ENCODE data around the gene MAP7. TPM values are rescaled to one million over a fixed set of nuclear protein-coding genes. Genes with fewer than 3 reads are reported as not detected.

Gene MAP7
- total and polyA plus RNA-seq, 2 of the 13 experiments (the other 11 are each of a cell fraction or from before 2014, with no cell fraction given), result 0.04 TPM; not detected in 1

DNA sequence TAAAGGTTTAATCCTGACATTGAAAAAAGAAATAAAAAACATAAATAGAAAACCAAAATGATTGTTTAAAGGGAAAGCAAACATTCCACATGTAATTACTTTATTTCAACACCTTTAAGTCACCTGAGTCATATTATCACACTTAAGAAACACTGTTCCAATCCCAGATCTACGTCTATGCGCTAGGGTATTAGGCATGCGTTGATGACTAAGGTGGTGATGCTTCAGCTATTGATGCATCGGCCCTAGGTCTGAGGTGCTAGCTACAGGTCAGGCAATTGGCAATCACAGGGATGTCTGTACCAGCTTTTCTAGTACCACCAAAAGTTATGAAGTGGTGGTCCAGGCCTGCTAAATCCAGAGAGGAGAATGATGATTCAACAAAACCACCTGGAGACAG lies 162.9 kb downstream of the MAP7 start:
- no peaks in the 10 kb centered on the region for H3K27me3 ChIP-seq (ENCODE audit: control insufficient read depth in 1 of 2, insufficient read depth in 2 of 2, low read length in 2 of 2)
- ATAC-seq, result no peak
- no peak overlapping the region for H3K27ac ChIP-seq (ENCODE audit: extremely low read length, insufficient read depth, low read length)
- no peaks in the 10 kb centered on the region for H4K20me1 ChIP-seq (ENCODE audit: insufficient read depth, low read length)
- no peak for DNase-seq (ENCODE audit: low spot score)
- H3K9me3 ChIP-seq (ENCODE audit: low read length), result no peaks in the 10 kb centered on the region
- H3K79me2 ChIP-seq (ENCODE audit: insufficient read depth, low read length), result no peaks in the 10 kb centered on the region
- no peak for FAIRE-seq
- 66% methylated on average over 4 of the region's 4 CpGs for WGBS (ENCODE audit: low lambda C conversion rate)
- no peak overlapping the region for H2AFZ ChIP-seq (ENCODE audit: low read length)
- no peaks in the 10 kb centered on the region for H3K4me1 ChIP-seq (ENCODE audit: insufficient read depth, low read length)
- no TSS peak for BruUV-seq (replicated peaks)
- ChIA-PET POLR2A (no interaction called here), CTCF (ENCODE audit: low intra/inter-chr PET ratio, low total read pairs) (no interaction called here)
- in situ Hi-C loops (cut with HindIII; ENCODE audit: extremely low pct_ligation_motif_present, low pct_unique_long_range_greater_than_20kb) (no loop called here), intact Hi-C loops (cut with micrococcal nuclease; ENCODE audit: unreplicated experiment) (loop anchor here (5.0 kb wide), 1 partner anchor 1185 kb away; no protein-coding TSS in a partner anchor)
- TF ChIP-seq ZBTB39 (CRISPR knock-in tag; IDR thresholded peaks at IDR 0.05) (no peak), ZFP36L1 (CRISPR knock-in tag; IDR thresholded peaks at IDR 0.05) (no peak)
- no peak overlapping the region for H3K4me2 ChIP-seq (ENCODE audit: low read depth, low read length)
- H3K9ac ChIP-seq (ENCODE audit: insufficient read depth, low read depth, low read length), result no peak overlapping the region
- H3K4me3 ChIP-seq (replicated peaks in 1 of 3; ENCODE audit: insufficient read depth in 1 of 3, low read depth in 2 of 3, low read length in 3 of 3), result no peak overlapping the region
- no peaks in the 10 kb centered on the region for H3K36me3 ChIP-seq (replicated peaks in 1 of 2; ENCODE audit: control insufficient read depth in 1 of 2, insufficient read depth in 2 of 2, low read length in 2 of 2)

DNA sequence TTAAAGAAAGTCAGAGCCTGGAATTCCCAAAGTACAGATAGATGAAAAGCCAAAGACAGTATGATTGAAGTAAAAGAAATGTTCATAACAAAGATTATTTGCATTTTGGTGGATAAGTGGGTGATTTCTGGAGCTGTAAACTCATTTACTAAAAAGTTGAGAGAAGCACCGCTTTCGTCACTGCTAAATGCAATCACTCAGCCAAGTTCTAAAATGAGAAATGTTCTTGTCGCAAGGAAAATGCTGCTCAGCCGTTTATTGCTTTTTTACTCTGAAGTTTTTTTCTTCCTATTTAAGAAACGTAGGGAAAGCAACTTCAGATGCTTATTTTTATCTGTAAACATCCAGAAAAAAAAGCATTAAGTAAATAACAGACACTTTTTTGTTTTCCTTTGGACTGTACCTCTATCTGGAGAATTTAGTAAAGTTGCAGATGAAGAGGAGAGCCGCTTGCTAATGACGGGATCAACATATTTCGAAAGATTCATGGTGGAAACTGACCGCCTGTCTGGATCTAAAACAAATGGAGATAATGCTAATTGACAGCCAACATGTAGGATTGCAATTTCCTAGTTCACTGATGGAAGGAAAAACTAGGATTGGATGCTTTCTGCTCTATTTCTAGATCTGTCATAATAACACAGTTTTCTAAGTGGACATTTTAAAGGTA lies 166.8 kb downstream of the MAP7 start:
- DNase-seq (ENCODE audit: low spot score), result no peak
- TF ChIP-seq TBX2 (CRISPR knock-in tag; IDR thresholded peaks at IDR 0.05; ENCODE audit: borderline replicate concordance) (no peak), TCF7 (IDR thresholded peaks at IDR 0.05; ENCODE audit: low read depth) (no peak), CENPT (CRISPR knock-in tag; IDR thresholded peaks at IDR 0.05; ENCODE audit: low read depth) (no peak), ZSCAN20 (CRISPR knock-in tag; IDR thresholded peaks at IDR 0.05; ENCODE audit: borderline replicate concordance) (no peak), ZNF564 (CRISPR knock-in tag; IDR thresholded peaks at IDR 0.05) (no peak), PTBP1 (IDR thresholded peaks at IDR 0.05; ENCODE audit: low read depth, low read length, poor library complexity, severe bottlenecking) (no peak), STAG1 (CRISPR knock-in tag; IDR thresholded peaks at IDR 0.05) (no peak), ZNF282 (IDR thresholded peaks at IDR 0.05; ENCODE audit: partially characterized antibody) (no peak), HNRNPL (IDR thresholded peaks at IDR 0.05; ENCODE audit: low read depth, low read length) (no peak), MAF1 (CRISPR knock-in tag; IDR thresholded peaks at IDR 0.05; ENCODE audit: borderline replicate concordance) (no peak), ZNF136 (CRISPR knock-in tag; IDR thresholded peaks at IDR 0.05; ENCODE audit: low read depth) (no peak), FOXO4 (CRISPR knock-in tag; conservative IDR thresholded peaks at IDR 0.05) (no peak), ELF4 (CRISPR knock-in tag; IDR thresholded peaks at IDR 0.05; ENCODE audit: borderline replicate concordance) (no peak)

More for the DNA sequence above, 166.8 kb downstream of the MAP7 start:
- no peaks in the 10 kb centered on the region for H3K4me1 ChIP-seq (ENCODE audit: insufficient read depth, low read length)
- no peak overlapping the region for H3K27ac ChIP-seq (ENCODE audit: extremely low read length, insufficient read depth, low read length)
- H3K9me3 ChIP-seq (ENCODE audit: low read length), result no peaks in the 10 kb centered on the region
- no peak overlapping the region for H3K9ac ChIP-seq (ENCODE audit: insufficient read depth, low read depth, low read length)
- no peaks in the 10 kb centered on the region for H3K79me2 ChIP-seq (ENCODE audit: insufficient read depth, low read length)
- H3K4me2 ChIP-seq (ENCODE audit: low read depth, low read length), result no peak overlapping the region
- H3K36me3 ChIP-seq (replicated peaks in 1 of 2; ENCODE audit: control insufficient read depth in 1 of 2, insufficient read depth in 2 of 2, low read length in 2 of 2), result no peaks in the 10 kb centered on the region
- intact Hi-C loops (cut with micrococcal nuclease; ENCODE audit: unreplicated experiment), result no loop called here
- BruUV-seq (replicated peaks), result no TSS peak
- ChIA-PET CTCF (ENCODE audit: low intra/inter-chr PET ratio, low total read pairs) (no interaction called here), POLR2A (no interaction called here)
- no peak for FAIRE-seq
- no peak overlapping the region for H3K4me3 ChIP-seq (replicated peaks in 1 of 3; ENCODE audit: insufficient read depth in 1 of 3, low read depth in 2 of 3, low read length in 3 of 3)
- WGBS (ENCODE audit: low lambda C conversion rate), result 33% methylated on average over 9 of the region's 9 CpGs
- H4K20me1 ChIP-seq (ENCODE audit: insufficient read depth, low read length), result no peaks in the 10 kb centered on the region
- ATAC-seq, result no peak
- in situ Hi-C loops (cut with HindIII; ENCODE audit: extremely low pct_ligation_motif_present, low pct_unique_long_range_greater_than_20kb), result no loop called here
- no peaks in the 10 kb centered on the region for H3K27me3 ChIP-seq (ENCODE audit: control insufficient read depth in 1 of 2, insufficient read depth in 2 of 2, low read length in 2 of 2)
- H2AFZ ChIP-seq (ENCODE audit: low read length), result no peak overlapping the region

Measured in HepG2 (cell line).